Pancreas (tissue), 10 donors: ENCODE measurements around the gene SLC41A1. TPM values are rescaled to one million over a fixed set of nuclear protein-coding genes. Genes with fewer than 3 reads are reported as not detected.

Experiments used
- ATAC-seq, 4 donors: fragments of 200-7000 bp; cut with Tn5 transposase; one replicate each; pipeline versions ENCODE4 v1.8.0 to v1.9.1; 2020; ENCODE audit warnings: mild to moderate bottlenecking in 4 of 4, moderate library complexity in 4 of 4
- DNase-seq, 6 donors: peaks; one replicate each; pipeline ENCODE4 v3.0.0-alpha.2; 2020
- FAIRE-seq: peaks from 2 replicates; lab custom pipeline; 2012; peaks lifted over from hg19 to GRCh38; lab: Jason Lieb, UNC
- H3K27ac ChIP-seq, 4 donors: fragments of 200-600 bp; sonication (generic); 1 replicate in 3 of 4; 2 replicates in 1 of 4; pipeline versions ENCODE4 v1.5.0 to v1.8.0; 2020
- H3K27me3 ChIP-seq, 4 donors: fragments of 200-600 bp; one replicate each; pipeline ENCODE4 v1.8.0; 2021
- H3K36me3 ChIP-seq, 3 donors: fragments of 200-600 bp; sonication (generic) in 1 of 3; one replicate each; pipeline versions ENCODE4 v1.5.0 to v1.8.0; 2020 to 2021
- H3K4me1 ChIP-seq, 3 donors: fragments of 200-600 bp; one replicate each; pipeline ENCODE4 v1.8.0; 2021
- H3K4me3 ChIP-seq, 4 donors: fragments of 200-600 bp; sonication (generic) in 2 of 4; one replicate each; pipeline versions ENCODE4 v1.5.0 to v1.8.0; 2020 to 2021
- H3K9me3 ChIP-seq, 4 donors: fragments of 200-600 bp; one replicate each; pipeline ENCODE4 v1.8.0; 2021
- CTCF ChIP-seq, 4 donors: fragments of 200-600 bp; sonication (generic) in 3 of 4; IDR thresholded peaks; one replicate each; pipeline versions ENCODE4 v1.5.0 to v1.8.0; 2021; ENCODE audit warnings: antibody characterized with exemption in 4 of 4
- WGBS, 2 donors: extraction: QIAGEN DNeasy Blood & Tissue Kit; methylation state at CpG; one replicate each; pipeline ENCODE4 v1.1.7; 2013; 5-methylcytosine and 5-hydroxymethylcytosine counted together
- intact Hi-C, 3 donors: fragments of 100-400 bp; cut with DNase I; formaldehyde crosslinking; loops; one replicate each; pipeline versions ENCODE4 v1.11.1 to v1.14.2; 2022
- polyA plus RNA-seq, 2 donors: library from polyadenylated mRNA; stranded (reverse); fragments of 200-250 nt; gene quantifications; one replicate each; pipeline ENCODE4 v1.2.3, GENCODE V29; 2013
- total RNA-seq, 6 donors: library from RNA; stranded (reverse); fragmentation: NEBNext Ultra II Directional in 4 of 6; extraction: Animal tissue kit (Norgen Biotek cat#: 25700) in 4 of 6; gene quantifications; one replicate each; pipeline versions ENCODE4 v1.2.1 to v1.2.4, GENCODE V29; 2021 to 2023
- donor health status: healthy with polysubstance abuse.
- donor health status: DM: no; HTN: no; CAD: no; lungs with moderate emphysema.
- donor health status: DM: no; HTN: no; CAD: no.
- donor health status: control.
- donor health status: control.
- donor health status: Bipolar disorder and iron deficiency.
- donor health status: DM: yes; HTN: yes; CAD: no.
- donor health status: DM: no; HTN: no; CAD: no.
- donor health status: DM: no; HTN: no; CAD: no.
- donor health status: DM: yes; HTN: yes; CAD: no.

SLC41A1 gene
- total and polyA plus RNA-seq, 8 donors = 20.7 to 57.7 (median 36.8) TPM

GRCh38 chr1:205805082-205805711 is 7.8 kb downstream of the SLC41A1 start:
- Histone ChIP-seq H3K9me3 (no peaks in the 10 kb centered on the region), H3K27ac (no peak overlapping the region), H3K27me3 (no peaks in the 10 kb centered on the region), H3K4me1 (peaks cover 23 to 52% (median 35%) of the 10 kb centered on the region in 3 donors), H3K4me3 (no peak overlapping the region), H3K36me3 (no peaks in the 10 kb centered on the region)
- no peak for TF ChIP-seq CTCF (IDR thresholded peaks at IDR 0.05)
- DNase-seq (no peak), ATAC-seq (no peak), FAIRE-seq (no peak)
- intact Hi-C loops = no loop called here
- 35% methylated on average over 5 of the region's 5 CpGs for WGBS, 2 donors

GRCh38 chr1:205804605-205805004 is 8.4 kb downstream of the SLC41A1 start:
- no peak for ATAC-seq
- intact Hi-C loops = no loop called here
- Histone ChIP-seq H3K4me1 (peaks cover 23 to 52% (median 40%) of the 10 kb centered on the region in 3 donors), H3K27ac (no peak overlapping the region), H3K36me3 (peaks cover 0 to 4% (median 0%) of the 10 kb centered on the region in 3 donors), H3K9me3 (no peaks in the 10 kb centered on the region), H3K4me3 (no peak overlapping the region), H3K27me3 (no peaks in the 10 kb centered on the region)
- WGBS, 2 donors = 62 to 63% methylated on average over 2 of the region's 2 CpGs
- FAIRE-seq = no peak
- no peak for DNase-seq
- no peak for TF ChIP-seq CTCF (IDR thresholded peaks at IDR 0.05)

GRCh38 chr1:205803986-205804385 is 9.0 kb downstream of the SLC41A1 start:
- peaks cover 23 to 46% (median 38%) of the 10 kb centered on the region in 3 donors for H3K4me1 ChIP-seq
- H3K4me3 ChIP-seq = no peak overlapping the region
- H3K36me3 ChIP-seq = peaks cover 0 to 10% (median 2%) of the 10 kb centered on the region in 3 donors
- peak overlapping the region in 1 of 4 donors; percentile 28 for H3K27ac ChIP-seq
- TF ChIP-seq CTCF (IDR thresholded peaks at IDR 0.05) = no peak
- ATAC-seq (no peak), DNase-seq (no peak), FAIRE-seq (no peak)
- H3K9me3 ChIP-seq = no peaks in the 10 kb centered on the region
- no peaks in the 10 kb centered on the region for H3K27me3 ChIP-seq
- WGBS, 2 donors = 37 to 47% methylated on average over 4 of the region's 4 CpGs
- intact Hi-C loops = no loop called here

GRCh38 chr1:205802060-205802459 is 10.9 kb downstream of the SLC41A1 start:
- intact Hi-C loops = no loop called here
- Histone ChIP-seq H3K4me3 (no peak overlapping the region), H3K9me3 (no peaks in the 10 kb centered on the region), H3K27ac (peak overlapping the region; percentile 65 to 86 (median 72)), H3K4me1 (peaks cover 23 to 44% (median 37%) of the 10 kb centered on the region in 3 donors), H3K36me3 (peaks cover 0 to 28% (median 10%) of the 10 kb centered on the region in 3 donors), H3K27me3 (no peaks in the 10 kb centered on the region)
- TF ChIP-seq CTCF (IDR thresholded peaks at IDR 0.05) = no peak
- DNase-seq = no peak
- 56 to 62% methylated on average over 8 of the region's 8 CpGs for WGBS, 2 donors
- peak in 3 of 4 donors; percentile 2 to 40 (median 34) for ATAC-seq
- FAIRE-seq = no peak
